GM23338 (cell line): ENCODE data around the gene TAF4B. TPM values are rescaled to one million over a fixed set of nuclear protein-coding genes. Genes with fewer than 3 reads are reported as not detected.

Experiments used
- ATAC-seq: fragments of 200-7000 bp; cut with Tn5 transposase; 3 replicates; pipeline ENCODE4 v1.9.1; 2020
- DNase-seq: peaks from one replicate; pipeline ENCODE4 v3.0.0-alpha.2; 2015; ENCODE audit warnings: low spot score
- H2AFZ ChIP-seq: fragments of 200-600 bp; sonication (generic); 2 replicates; pipeline ENCODE4 v1.8.0; 2016; ENCODE audit warnings: antibody characterized with exemption, mild to moderate bottlenecking, moderate library complexity
- H3F3A ChIP-seq: fragments of 200-600 bp; sonication (generic); replicated peaks from 2 replicates; pipeline ENCODE4 v1.8.0; 2017; ENCODE audit warnings: antibody characterized with exemption, mixed run types, low read depth
- H3K27ac ChIP-seq: fragments of 200-600 bp; sonication (generic); 2 replicates; pipeline ENCODE4 v1.6.1; 2016; ENCODE audit warnings: low read depth
- H3K27me3 ChIP-seq: fragments of 200-600 bp; sonication (generic); 2 replicates; pipeline ENCODE4 v1.8.0; 2016; ENCODE audit warnings: mild to moderate bottlenecking, mixed run types, moderate library complexity; ENCODE audit not compliant: insufficient read depth
- H3K36me3 ChIP-seq: fragments of 200-600 bp; sonication (generic); 2 replicates; pipeline ENCODE4 v1.8.0; 2016; ENCODE audit warnings: mild to moderate bottlenecking; ENCODE audit not compliant: insufficient read depth
- H3K4me1 ChIP-seq: fragments of 200-600 bp; sonication (generic); 2 replicates; pipeline ENCODE4 v1.8.0; 2016; ENCODE audit warnings: mild to moderate bottlenecking, moderate library complexity; ENCODE audit not compliant: insufficient read depth
- H3K4me2 ChIP-seq: fragments of 200-600 bp; sonication (generic); 2 replicates; pipeline ENCODE4 v1.7.1; 2017; ENCODE audit warnings: mixed run types
- H3K4me3 ChIP-seq: fragments of 200-600 bp; sonication (generic); 2 replicates; pipeline ENCODE4 v1.6.1; 2016; ENCODE audit warnings: mixed run types
- H3K79me2 ChIP-seq: fragments of 200-600 bp; sonication (generic); replicated peaks from 2 replicates; pipeline ENCODE4 v1.8.0; 2017; ENCODE audit warnings: mild to moderate bottlenecking; ENCODE audit not compliant: insufficient read depth
- H3K9me2 ChIP-seq: fragments of 200-600 bp; sonication (generic); 2 replicates; pipeline ENCODE4 v1.8.0; 2017; ENCODE audit not compliant: insufficient read depth
- H4K20me1 ChIP-seq: fragments of 200-600 bp; sonication (generic); replicated peaks from 2 replicates; pipeline ENCODE4 v1.8.0; 2017; ENCODE audit warnings: mild to moderate bottlenecking; ENCODE audit not compliant: insufficient read depth
- H3K27ac Mint-ChIP-seq: 2 replicates; pipeline ENCODE4 v1.8.0; 2020; ENCODE audit warnings: inconsistent platforms, mild to moderate bottlenecking, moderate library complexity, mixed read lengths
- H3K27me3 Mint-ChIP-seq: 3 replicates; pipeline ENCODE4 v1.8.0; 2022; ENCODE audit warnings: low read depth, mild to moderate bottlenecking, moderate library complexity, mixed read lengths, inconsistent platforms; ENCODE audit not compliant: insufficient read depth, poor library complexity
- H3K36me3 Mint-ChIP-seq: 3 replicates; pipeline ENCODE4 v1.8.0; 2021; ENCODE audit warnings: low read depth, mild to moderate bottlenecking, inconsistent platforms, moderate library complexity, mixed read lengths
- H3K4me1 Mint-ChIP-seq: 3 replicates; pipeline ENCODE4 v1.8.0; 2020; ENCODE audit warnings: mild to moderate bottlenecking, inconsistent platforms, mixed read lengths
- H3K4me3 Mint-ChIP-seq: 3 replicates; pipeline ENCODE4 v1.8.0; 2021; ENCODE audit warnings: moderate library complexity, mild to moderate bottlenecking, inconsistent platforms, mixed read lengths
- H3K9me3 Mint-ChIP-seq: 3 replicates; pipeline ENCODE4 v1.8.0; 2020; ENCODE audit warnings: moderate library complexity, mild to moderate bottlenecking, inconsistent platforms, mixed read lengths
- CREB1 ChIP-seq: fragments of 250-450 bp; sonication (Bioruptor Pico); IDR thresholded peaks from 2 replicates; pipeline ENCODE4 v1.5.0; 2020; ENCODE audit warnings: low read depth, mild to moderate bottlenecking, moderate library complexity
- CTCF ChIP-seq, 2 experiments: fragments of 200-600 bp in 1 of 2; sonication (generic) in 1 of 2; conservative IDR thresholded peaks; 2 replicates each; pipeline versions ENCODE4 v1.5.1 to v1.6.1; 2016 to 2017; ENCODE audit warnings: antibody characterized with exemption in 2 of 2, low read depth in 2 of 2, mild to moderate bottlenecking in 2 of 2, moderate library complexity in 1 of 2
- ETS1 ChIP-seq: IDR thresholded peaks from 2 replicates; pipeline ENCODE4 v1.6.1; 2016; ENCODE audit warnings: antibody characterized with exemption
- EZH2 ChIP-seq: fragments of 200-600 bp; sonication (generic); IDR thresholded peaks from one replicate; pipeline ENCODE4 v1.8.0; 2017; ENCODE audit warnings: antibody characterized with exemption, mild to moderate bottlenecking, low read depth; ENCODE audit not compliant: unreplicated experiment
- EZH2phosphoT487 ChIP-seq: fragments of 200-600 bp; sonication (generic); IDR thresholded peaks from one replicate; pipeline ENCODE4 v1.8.1; 2018; ENCODE audit warnings: antibody characterized with exemption; ENCODE audit not compliant: unreplicated experiment
- JUNB ChIP-seq: IDR thresholded peaks from one replicate; pipeline ENCODE4 v1.6.1; 2016; ENCODE audit warnings: antibody characterized with exemption; ENCODE audit not compliant: unreplicated experiment
- NANOG ChIP-seq: IDR thresholded peaks from 2 replicates; pipeline ENCODE4 v1.6.1; 2016; ENCODE audit warnings: antibody characterized with exemption, borderline replicate concordance
- POLR2AphosphoS5 ChIP-seq: IDR thresholded peaks from 2 replicates; pipeline ENCODE4 v1.6.1; 2016; ENCODE audit warnings: antibody characterized with exemption, low read depth
- REST ChIP-seq: IDR thresholded peaks from one replicate; pipeline ENCODE4 v1.6.1; 2018; ENCODE audit warnings: antibody characterized with exemption; ENCODE audit not compliant: unreplicated experiment
- STAT1 ChIP-seq: IDR thresholded peaks from one replicate; pipeline ENCODE4 v1.6.1; 2016; ENCODE audit warnings: antibody characterized with exemption; ENCODE audit not compliant: unreplicated experiment
- ZNF114 ChIP-seq: fragments of 250-450 bp; sonication (Bioruptor Pico); IDR thresholded peaks from 2 replicates; pipeline ENCODE4 v1.5.0; 2020; ENCODE audit warnings: mild to moderate bottlenecking, moderate library complexity
- ZNF331 ChIP-seq: fragments of 250-450 bp; sonication (Bioruptor Pico); IDR thresholded peaks from 2 replicates; pipeline ENCODE4 v1.5.0; 2020; ENCODE audit warnings: low read depth, mild to moderate bottlenecking, moderate library complexity
- ZNF462 ChIP-seq: fragments of 250-450 bp; sonication (Bioruptor Pico); IDR thresholded peaks from 2 replicates; pipeline ENCODE4 v1.5.0; 2020; ENCODE audit warnings: mild to moderate bottlenecking, moderate library complexity
- polyA plus RNA-seq: library from polyadenylated mRNA; unstranded; fragments of >200 nt; fragmentation: Nextera tagmentation; extraction: Ambion mirVana; gene quantifications from 2 replicates; pipeline ENCODE4 v1.2.1, GENCODE V29; 2016
- total RNA-seq: library from RNA; depleted of rRNA; stranded (reverse); fragments of >200 nt; shearing (Covaris generic); gene quantifications from 2 replicates; pipeline ENCODE4 v1.2.3, GENCODE V29; 2014

The TAF4B gene
- total and polyA plus RNA-seq, 2 experiments from 2014 or later: 9.4 to 27.3 TPM

GRCh38 chr18:26183395-26184112, 42.7 kb upstream of the TAF4B start:
- Mint-ChIP-seq H3K36me3 (no peaks in the 10 kb centered on the region), H3K4me1 (no peaks in the 10 kb centered on the region), H3K9me3 (no peaks in the 10 kb centered on the region), H3K27ac (no peak overlapping the region), H3K4me3 (no peak overlapping the region), H3K27me3 (peaks cover 3% of the 10 kb centered on the region)
- no peaks in the 10 kb centered on the region for H3K27me3 ChIP-seq
- no peak overlapping the region for H3K27ac ChIP-seq
- no peak overlapping the region for H3K4me2 ChIP-seq
- H4K20me1 ChIP-seq: no peaks in the 10 kb centered on the region
- H3K36me3 ChIP-seq: no peaks in the 10 kb centered on the region
- H2AFZ ChIP-seq: no peak overlapping the region
- ATAC-seq (no peak), DNase-seq (no peak)
- TF ChIP-seq CTCF (conservative IDR thresholded peaks at IDR 0.05; ENCODE audit: low read depth in 2 of 2) (no peak), REST (no peak), JUNB (no peak), CREB1 (no peak), ZNF462 (no peak), ETS1 (no peak), STAT1 (no peak), NANOG (no peak), EZH2 (no peak), ZNF331 (CRISPR knock-in tag) (no peak), EZH2phosphoT487 (no peak), POLR2AphosphoS5 (no peak), ZNF114 (CRISPR knock-in tag) (no peak)
- no peaks in the 10 kb centered on the region for H3K79me2 ChIP-seq
- no peaks in the 10 kb centered on the region for H3F3A ChIP-seq
- no peak overlapping the region for H3K4me3 ChIP-seq
- H3K4me1 ChIP-seq: no peaks in the 10 kb centered on the region
- no peaks in the 10 kb centered on the region for H3K9me2 ChIP-seq
